K562 (cell line): ENCODE measurements around the gene WWOX. TPM values are rescaled to one million over a fixed set of nuclear protein-coding genes. Genes with fewer than 3 reads are reported as not detected.

Experiments used
- CBFA2T3 ChIP-seq: fragments of 450-650 bp; IDR thresholded peaks from 2 replicates; pipeline ENCODE4 v1.6.1; 2017
- ELK3 ChIP-seq: fragments of 450-650 bp; formaldehyde crosslinking; IDR thresholded peaks from 2 replicates; pipeline ENCODE4 v1.4.0; 2020; ENCODE audit warnings: mild to moderate bottlenecking
- HCFC1 ChIP-seq: IDR thresholded peaks from 2 replicates; pipeline ENCODE4 v1.6.1; 2012; ENCODE audit warnings: low read depth, low read length, improper control_type of control experiment
- HMG20A ChIP-seq: fragments of 450-650 bp; formaldehyde crosslinking; conservative IDR thresholded peaks from 2 replicates; pipeline ENCODE4 v1.4.0; 2020; ENCODE audit warnings: mild to moderate bottlenecking, mixed read lengths
- HMG20B ChIP-seq: fragments of 250-450 bp; sonication (Bioruptor Pico); IDR thresholded peaks from 2 replicates; pipeline ENCODE4 v1.5.0; 2021; ENCODE audit warnings: mild to moderate bottlenecking
- KLF10 ChIP-seq: fragments of 250-450 bp; sonication (Bioruptor Pico); IDR thresholded peaks from 2 replicates; pipeline ENCODE4 v1.6.1; 2021; ENCODE audit warnings: matching md5 sums
- LCOR ChIP-seq: sonication (generic); formaldehyde crosslinking; IDR thresholded peaks from 2 replicates; pipeline ENCODE4 v1.8.0; 2022; ENCODE audit warnings: mild to moderate bottlenecking, missing genetic modification reagents
- MTA2 ChIP-seq: fragments of 450-650 bp; IDR thresholded peaks from 2 replicates; pipeline ENCODE4 v1.6.1; 2016; ENCODE audit warnings: low read depth
- PPARD ChIP-seq: fragments of 250-450 bp; sonication (Bioruptor Pico); IDR thresholded peaks from 2 replicates; pipeline ENCODE4 v1.8.0; 2022; ENCODE audit warnings: inconsistent platforms, mild to moderate bottlenecking, moderate library complexity
- PTBP1 ChIP-seq: fragments of 200-400 bp; formaldehyde crosslinking; IDR thresholded peaks from 2 replicates; pipeline ENCODE4 v1.6.1; 2017; ENCODE audit warnings: low read depth, low read length
- RBM22 ChIP-seq: fragments of 200-400 bp; formaldehyde crosslinking; IDR thresholded peaks from 2 replicates; pipeline ENCODE4 v1.6.1; 2018; ENCODE audit warnings: low read length, low read depth; ENCODE audit not compliant: poor library complexity, severe bottlenecking
- RCOR1 ChIP-seq, 2 experiments: IDR thresholded peaks; 2 replicates each; pipeline ENCODE4 v1.6.1; 2012; ENCODE audit warnings: low read depth in 2 of 2, low read length in 2 of 2, borderline replicate concordance in 1 of 2, improper control_type of control experiment in 1 of 2
- RREB1 ChIP-seq: fragments of 250-450 bp; sonication (Bioruptor Pico); IDR thresholded peaks from 2 replicates; pipeline ENCODE4 v1.4.0; 2020
- SMARCA4 ChIP-seq: fragments of 450-650 bp; IDR thresholded peaks from 2 replicates; pipeline ENCODE4 v1.6.1; 2016
- SPI1 ChIP-seq: IDR thresholded peaks from 2 replicates; pipeline ENCODE4 v1.6.1; 2011; ENCODE audit warnings: low read depth, low read length, control low read depth, borderline replicate concordance
- TCF3 ChIP-seq: sonication (generic); formaldehyde crosslinking; IDR thresholded peaks from 2 replicates; pipeline ENCODE4 v1.4.0; 2020; ENCODE audit warnings: mild to moderate bottlenecking, missing genetic modification reagents
- ZBTB43 ChIP-seq: sonication (generic); formaldehyde crosslinking; IDR thresholded peaks from 2 replicates; pipeline ENCODE4 v1.8.0; 2023; ENCODE audit warnings: mild to moderate bottlenecking, missing genetic modification reagents
- ZNF395 ChIP-seq: fragments of 200-800 bp; sonication (Bioruptor generic); IDR thresholded peaks from 2 replicates; pipeline ENCODE4 v1.6.1; 2017; ENCODE audit warnings: missing genetic modification characterization, missing compliant biosample characterization
- ZNF436 ChIP-seq: fragments of 250-450, 450-650 bp; sonication (Bioruptor Pico); formaldehyde crosslinking; IDR thresholded peaks from 2 replicates; pipeline ENCODE4 v1.7.0; 2020; ENCODE audit warnings: mild to moderate bottlenecking
- ZNF507 ChIP-seq: conservative IDR thresholded peaks from 2 replicates; pipeline ENCODE4 v1.6.1; 2017; ENCODE audit warnings: missing genetic modification characterization, missing compliant biosample characterization
- polyA plus RNA-seq, 8 experiments: library from polyadenylated mRNA; depleted of rRNA in 4 of 8; stranded (reverse) in 5 of 8; unstranded in 3 of 8; fragments of >200 nt; fragmentation: Nextera tagmentation in 2 of 8; fragmentation: Illumina TruSeq in 1 of 8; extraction: Ambion mirVana in 2 of 8; extraction: Trizol in 1 of 8; gene quantifications; 2 replicates each; pipeline versions ENCODE4 v1.2.1 to v1.2.3, GENCODE V29; 2011 to 2014; ENCODE audit warnings: inconsistent platforms in 1 of 8, missing spikeins in 1 of 8
- total RNA-seq, 7 experiments: library from RNA; depleted of rRNA in 6 of 7; stranded (reverse); fragments of >200 nt in 6 of 7; fragmentation: Illumina TruSeq in 2 of 7; extraction: Trizol in 2 of 7; gene quantifications; 2 replicates each; pipeline versions ENCODE4 v1.2.1 to v1.2.3, GENCODE V29; 2011 to 2021; ENCODE audit warnings: low replicate concordance in 1 of 7

WWOX gene
- total and polyA plus RNA-seq, 9 of the 15 experiments (the other 6 are each of a cell fraction or from before 2014, with no cell fraction given) = 1.6 to 22.7 (median 8.1) TPM

- TF ChIP-seq ZNF395 (CRISPR knock-in tag) = no peak
- no peak for TF ChIP-seq PTBP1
- peak; percentile 75 for TF ChIP-seq TCF3
- no peak for TF ChIP-seq PPARD (CRISPR knock-in tag)
- no peak for TF ChIP-seq KLF10 (CRISPR knock-in tag)
- TF ChIP-seq MTA2 = 0 out of 2 replicates have a peak, but pooled peaks have one; percentile 21
- no peak for TF ChIP-seq ZNF507 (tag)
- TF ChIP-seq LCOR = no peak
- TF ChIP-seq ELK3 (CRISPR knock-in tag) = no peak
- TF ChIP-seq RCOR1 (IDR thresholded peaks at IDR 0.05; ENCODE audit: borderline replicate concordance in 1 of 2, low read depth in 2 of 2, low read length in 2 of 2) = peak in 1 of 2 experiments; percentile 40; a peak in 1 of 4 replicates
- no peak for TF ChIP-seq RREB1 (CRISPR knock-in tag)
- no peak for TF ChIP-seq HMG20A (CRISPR knock-in tag)
- no peak for TF ChIP-seq ZNF436 (CRISPR knock-in tag)
- TF ChIP-seq CBFA2T3 = peak; percentile 79
- no peak for TF ChIP-seq HCFC1
- no peak for TF ChIP-seq RBM22
- no peak for TF ChIP-seq ZBTB43 (CRISPR knock-in tag)
- TF ChIP-seq SPI1 = no peak
- TF ChIP-seq HMG20B = no peak
- TF ChIP-seq SMARCA4 = peak; percentile 54; the same call in 1 of the 2 replicates
These were observed 344.3 kb downstream of the WWOX start (continued) for GRCh38 chr16:78443542-78444364.
